NCI-H1105 (cell line): ENCODE results near the gene ARL5C.

Experiments used
- DNase-seq: peaks from one replicate; lab custom pipeline; 2025; lab: John Stamatoyannopoulos, UW

The ARL5C gene

GRCh38 chr17:39167476-39167875 lies 1.5 kb upstream of the ARL5C start:
- DNase-seq, result no peak

DNA sequence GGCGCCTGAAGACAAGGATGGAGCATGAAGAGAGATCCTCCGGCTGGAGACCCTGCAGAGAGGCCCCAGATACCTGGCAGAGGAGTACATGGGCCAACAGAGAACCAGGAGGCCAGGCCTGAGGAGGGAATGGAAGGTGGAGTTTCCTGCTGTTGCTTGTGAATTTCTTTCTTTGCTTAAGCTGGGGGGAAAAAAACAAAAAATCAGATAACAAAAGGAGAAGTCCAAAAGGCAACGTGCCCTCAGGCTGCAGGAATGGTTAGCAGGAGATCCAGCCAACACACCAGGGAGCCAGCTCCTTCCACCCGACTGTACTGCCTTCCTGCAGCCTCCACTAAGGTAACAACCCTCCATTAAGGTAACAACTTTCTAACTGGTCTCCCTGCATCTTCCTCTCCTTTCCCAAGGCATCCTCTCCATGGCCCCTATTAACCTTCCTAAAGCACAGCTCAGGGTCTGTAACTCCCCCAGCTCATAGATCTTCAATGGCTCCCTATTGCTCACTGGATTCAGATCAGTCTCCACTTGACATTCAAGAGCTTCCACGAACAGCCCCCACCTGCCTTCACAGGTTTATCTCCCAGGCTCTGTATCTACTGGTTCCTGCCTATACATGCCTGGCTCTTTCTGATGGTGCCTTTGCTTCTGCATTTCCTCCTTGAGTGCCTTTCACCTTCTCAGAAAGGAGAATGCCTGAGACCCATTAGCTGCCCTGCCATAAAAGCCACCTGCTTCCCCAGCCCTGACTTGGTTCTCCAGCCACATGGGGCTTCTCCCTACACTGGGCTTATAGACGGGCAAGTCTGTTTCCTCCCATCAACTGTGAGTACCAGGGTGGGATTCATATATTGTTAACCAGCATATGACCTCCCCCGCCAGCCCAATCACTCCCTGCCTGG lies 725 bp upstream of the ARL5C start:
- no peak for DNase-seq

DNA sequence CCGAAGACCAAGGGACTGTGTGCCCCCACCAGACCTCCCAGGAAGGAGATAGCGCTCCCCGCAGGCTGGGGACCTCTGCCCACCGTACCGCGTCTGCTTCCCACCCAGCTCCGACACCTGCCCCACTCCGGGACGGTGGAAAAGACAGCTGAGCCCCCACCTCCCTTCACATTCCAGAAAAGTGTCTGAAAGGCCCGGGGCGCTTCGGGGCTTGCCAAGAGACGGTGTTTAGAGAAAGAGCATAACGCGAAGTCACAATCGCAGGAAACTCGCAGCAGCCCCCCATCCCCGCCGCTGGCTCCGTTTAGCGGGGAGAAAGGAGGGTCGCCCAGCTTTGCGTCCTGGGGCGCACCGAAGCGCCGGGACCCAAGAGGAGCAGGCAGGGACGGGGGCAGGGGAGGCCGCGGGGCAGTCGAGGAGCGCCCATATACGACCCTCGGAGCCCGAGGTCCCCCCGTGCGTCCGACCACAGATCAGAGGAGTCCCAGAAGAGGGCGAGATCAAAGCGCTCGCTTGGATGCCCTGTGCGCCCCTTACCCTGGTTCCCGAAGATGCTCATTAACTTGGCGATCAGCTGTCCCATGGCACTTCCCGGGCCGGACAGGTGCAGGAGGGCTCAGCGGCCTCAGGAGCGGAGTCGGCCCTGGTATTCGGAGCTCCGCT lies 652 bp downstream of the ARL5C start:
- DNase-seq, result no peak

DNA sequence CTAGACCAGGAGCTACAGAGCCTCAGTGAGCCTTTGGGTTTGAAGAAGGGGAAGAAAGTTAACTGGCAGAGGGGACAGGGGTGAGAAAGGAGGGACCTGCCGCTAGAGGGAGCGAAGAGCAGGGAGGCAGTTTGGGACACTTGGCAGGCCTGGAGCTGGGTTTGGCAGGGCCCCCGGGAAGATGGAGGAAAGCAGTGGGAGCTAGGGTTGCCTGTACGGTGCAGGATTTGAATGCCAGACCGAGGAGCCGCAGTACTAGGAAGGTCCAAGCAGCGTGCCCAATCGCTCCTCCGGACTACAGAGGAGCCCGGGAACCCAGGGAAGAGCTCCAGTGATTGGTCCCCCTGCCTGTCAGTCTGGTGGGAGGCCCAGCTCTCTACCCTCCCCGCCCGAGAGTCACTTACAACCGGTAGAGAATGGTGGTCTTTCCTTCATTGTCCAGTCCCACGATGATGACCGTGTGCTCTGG lies 1.3 kb downstream of the ARL5C start:
- DNase-seq, result no peak

DNA sequence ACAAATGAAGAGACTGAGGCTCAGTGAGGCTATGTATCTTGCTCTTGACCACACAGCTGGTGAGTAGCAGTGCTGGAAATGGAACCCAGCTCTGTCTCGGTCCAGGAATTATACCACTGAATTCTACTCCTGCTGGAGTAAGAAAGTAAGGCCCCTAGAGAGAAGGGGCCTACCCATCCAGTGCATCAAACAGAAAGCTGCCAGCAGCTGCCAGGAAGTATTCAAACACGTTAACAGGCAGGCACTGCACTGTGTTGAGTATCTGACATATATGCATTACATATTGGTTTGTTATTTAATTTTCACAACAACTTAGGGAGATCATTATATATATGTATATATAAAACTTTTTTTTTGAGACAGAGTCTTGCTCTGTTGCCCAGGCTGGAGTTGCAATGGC lies 4.0 kb downstream of the ARL5C start:
- no peak for DNase-seq

GRCh38 chr17:39158623-39159022 lies 7.3 kb downstream of the ARL5C start:
- DNase-seq, result no peak

DNA sequence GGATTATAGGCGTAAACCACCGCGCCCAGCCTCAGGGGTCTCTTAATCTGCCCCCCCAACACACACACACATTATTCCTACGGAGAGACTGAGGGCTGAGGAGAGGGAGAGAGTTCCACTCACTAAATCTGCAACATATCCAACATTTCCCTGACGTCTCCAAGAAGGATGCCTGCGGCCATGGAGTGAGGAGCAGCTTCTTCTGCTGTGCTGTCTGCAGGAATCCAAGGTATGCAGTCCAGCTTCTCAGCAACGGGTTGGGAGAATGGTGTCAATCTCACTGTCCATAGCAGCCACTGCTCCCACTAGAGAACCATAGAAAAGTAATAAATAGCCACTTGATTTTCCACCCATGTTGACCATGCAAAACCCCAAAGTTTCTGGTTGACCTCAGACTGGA lies 9.5 kb downstream of the ARL5C start:
- DNase-seq, result no peak

- DNase-seq, result no peak
These were observed 10.3 kb downstream of the ARL5C start for GRCh38 chr17:39155654-39156053.

DNA sequence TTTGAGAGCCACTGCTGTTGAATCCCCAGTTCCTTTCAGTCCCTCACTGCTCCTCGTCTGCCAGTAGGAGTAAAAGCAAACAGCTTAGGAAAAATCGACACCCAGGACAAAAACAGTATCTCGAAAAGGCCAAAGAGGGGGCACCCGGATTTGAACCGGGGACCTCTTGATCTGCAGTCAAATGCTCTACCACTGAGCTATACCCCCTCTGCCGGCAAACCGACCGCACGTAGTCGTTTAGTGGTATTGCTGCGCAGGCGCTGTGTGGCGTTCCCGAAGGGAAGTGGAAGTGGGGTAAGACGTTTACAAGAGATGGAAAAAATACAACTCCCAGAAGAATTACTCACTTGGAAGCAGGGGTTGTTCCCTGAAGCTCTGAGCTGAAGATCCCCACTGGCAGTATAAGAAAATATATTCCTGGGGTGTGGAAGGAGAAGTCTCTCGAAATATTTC lies 12.3 kb downstream of the ARL5C start:
- DNase-seq, result peak; percentile 61

DNA sequence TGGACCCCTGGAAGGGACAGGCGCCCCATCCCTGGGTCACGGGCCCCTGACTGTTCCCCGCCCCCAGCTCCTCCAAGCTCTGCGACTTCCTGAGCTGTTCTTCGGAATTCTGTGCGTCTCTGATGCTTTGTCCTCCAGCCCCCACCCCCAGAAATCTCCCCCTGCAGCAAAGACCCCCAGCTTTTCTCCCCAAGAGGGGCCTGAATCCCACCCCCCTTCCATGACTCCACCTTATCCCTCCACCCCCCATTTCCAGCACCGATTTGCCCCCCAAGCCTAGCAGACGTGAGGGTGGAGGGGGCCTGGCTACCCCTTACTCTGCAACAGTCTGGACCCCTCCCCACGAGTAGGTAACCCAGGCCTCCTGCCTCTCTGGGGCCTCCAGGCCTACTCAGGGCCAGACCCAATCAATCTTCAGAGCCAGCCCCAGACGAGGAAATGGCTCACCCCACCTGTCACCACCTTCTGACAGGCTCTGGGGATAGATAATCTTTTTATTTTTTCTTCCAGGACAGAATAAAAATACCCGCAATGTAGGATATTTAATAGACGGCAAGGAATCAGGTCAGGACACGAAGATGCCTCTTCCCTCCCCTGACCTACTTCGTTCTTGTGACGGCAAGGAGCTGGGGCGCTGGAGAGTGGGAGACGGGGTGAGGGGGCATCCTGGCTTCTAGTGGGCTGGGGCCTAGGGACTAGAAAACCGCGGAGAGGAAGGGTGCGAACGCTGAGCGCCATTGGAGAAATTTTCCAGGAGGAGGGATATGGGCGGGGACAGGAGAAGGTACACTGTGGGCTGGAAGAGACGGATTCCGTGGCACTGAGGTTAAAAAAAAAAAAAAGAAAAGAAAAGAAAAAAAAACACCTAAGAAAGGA lies 13.8 kb downstream of the ARL5C start:
- DNase-seq, result no peak

GRCh38 chr17:39151150-39151942 lies 14.6 kb downstream of the ARL5C start, which contains the start of gene PLXDC1:
TSS of gene PLXDC1 (minus strand) at chr17:39151637. CDS start at chr17:39151437, 200 bp downstream.
- no peak for DNase-seq

- no peak for DNase-seq
These were observed 15.2 kb downstream of the ARL5C start for GRCh38 chr17:39150795-39151149.

- no peak for DNase-seq
These were observed 15.8 kb downstream of the ARL5C start for GRCh38 chr17:39150104-39150634.

DNA sequence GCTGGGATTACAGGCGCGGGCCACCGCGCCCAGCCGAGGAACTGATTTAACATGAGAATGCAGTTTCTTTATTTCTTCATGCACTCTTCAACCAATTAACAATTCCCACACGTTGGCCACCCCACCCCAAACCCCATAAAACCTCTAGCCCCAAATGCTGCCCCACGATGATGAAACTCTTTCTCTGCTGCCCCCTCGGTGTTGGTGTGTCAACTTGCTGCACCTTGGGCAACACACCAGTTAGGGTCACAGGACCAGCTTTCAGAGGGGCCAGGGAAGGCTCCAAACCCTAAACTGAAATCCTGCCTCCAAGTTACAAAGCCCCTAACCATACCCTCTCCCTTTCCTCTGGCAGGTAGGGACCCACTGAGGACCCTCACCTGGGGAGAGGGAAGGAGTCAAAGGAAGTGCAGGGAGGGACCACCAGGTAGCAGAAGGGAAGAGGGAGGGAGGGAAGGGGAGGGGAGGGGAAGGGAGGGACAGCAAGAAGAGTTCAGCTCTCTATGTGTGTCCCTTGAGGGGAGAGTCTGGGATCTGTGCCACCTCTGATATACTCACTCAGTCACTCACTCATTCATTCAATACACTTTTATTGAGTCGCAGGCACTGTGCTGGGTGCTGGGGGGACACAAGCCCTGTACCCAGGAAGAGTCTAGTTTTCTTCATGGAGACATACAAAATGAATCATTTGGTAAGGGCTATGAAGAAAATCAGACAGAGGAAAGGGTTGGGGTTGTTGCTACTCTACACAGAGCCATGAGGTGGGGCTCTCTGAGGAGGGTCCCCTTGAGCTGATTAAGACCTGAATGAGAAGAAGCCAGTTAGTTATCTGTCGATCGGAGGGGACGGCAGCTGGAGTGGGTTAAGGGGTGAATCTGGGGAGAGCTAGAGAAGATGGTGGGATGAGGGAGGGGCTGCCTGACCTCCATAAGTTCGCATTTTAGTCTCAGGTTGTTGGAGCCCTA lies 18.5 kb downstream of the ARL5C start:
- DNase-seq, result no peak

- DNase-seq, result no peak
These were observed 19.7 kb downstream of the ARL5C start for GRCh38 chr17:39146273-39146672.

GRCh38 chr17:39145143-39145542 lies 20.8 kb downstream of the ARL5C start:
- no peak for DNase-seq

DNA sequence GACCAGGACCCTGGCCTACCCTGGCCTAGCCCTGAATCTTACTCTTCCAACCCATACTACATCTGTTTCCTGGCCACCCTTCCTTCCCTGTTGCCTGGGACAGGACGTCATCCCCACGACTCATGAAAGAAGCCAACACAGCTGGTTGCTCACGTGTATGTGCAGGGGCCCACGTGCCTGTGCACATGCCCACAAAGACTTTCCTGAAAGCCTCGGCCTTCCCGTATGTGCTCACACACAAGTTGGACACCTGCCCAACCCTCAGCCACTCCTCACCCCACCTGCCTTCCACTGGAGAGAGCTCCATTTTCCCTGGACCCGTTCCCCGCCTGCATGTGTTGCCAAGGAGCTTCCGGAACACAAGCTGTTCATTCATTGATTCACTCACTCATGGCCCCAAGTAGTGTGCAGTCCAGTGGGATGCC lies 21.5 kb downstream of the ARL5C start:
- DNase-seq, result peak; percentile 93

DNA sequence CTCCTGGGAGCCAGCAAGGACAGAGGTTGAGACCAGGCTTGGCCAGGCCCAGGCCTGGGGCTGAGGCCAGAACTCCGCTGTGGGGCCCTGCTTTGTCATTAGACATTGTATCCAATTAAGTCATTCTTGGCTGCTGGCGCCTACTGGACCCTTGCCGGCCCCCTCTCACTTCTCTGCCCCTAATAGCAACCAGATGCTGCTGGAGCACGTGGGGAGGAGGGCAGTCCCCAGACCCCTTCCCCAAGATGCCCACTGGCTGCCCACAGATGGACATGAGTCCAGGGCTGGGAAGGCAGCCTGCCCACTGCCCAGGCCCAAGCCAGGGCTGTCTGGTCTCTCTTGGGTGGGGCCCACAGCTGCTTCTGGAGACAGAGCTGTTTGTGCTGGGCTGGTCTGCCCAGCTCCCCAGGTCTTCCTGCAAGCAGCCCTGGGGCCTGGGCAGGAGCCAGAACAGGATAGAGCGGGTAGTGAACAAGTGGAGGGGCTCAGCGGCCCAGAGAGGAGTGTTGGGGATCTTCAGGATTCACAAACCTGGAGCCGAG lies 22.3 kb downstream of the ARL5C start:
- DNase-seq, result no peak

GRCh38 chr17:39141915-39142664 lies 23.9 kb downstream of the ARL5C start:
- no peak for DNase-seq
